Tibial artery (tissue), 4 donors: ENCODE measurements around the gene LMF1.

Source experiments
- DNase-seq, 2 donors: peaks; one replicate each; pipeline ENCODE4 v3.0.0-alpha.2; 2019
- H3K27ac ChIP-seq, 2 donors: fragments of 200-600 bp; sonication (generic) in 1 of 2; 1 replicate in 1 of 2; 2 replicates in 1 of 2; pipeline ENCODE4 v1.5.1; 2018 to 2019; ENCODE audit warnings: mild to moderate bottlenecking in 1 of 2
- H3K27me3 ChIP-seq, 2 donors: fragments of 200-600 bp; sonication (generic) in 1 of 2; one replicate each; pipeline versions ENCODE4 v1.5.1 to v1.6.0; 2016 to 2019
- H3K36me3 ChIP-seq, 3 donors: fragments of 200-600 bp; sonication (generic) in 2 of 3; one replicate each; pipeline ENCODE4 v1.5.1; 2016 to 2019; ENCODE audit warnings: mild to moderate bottlenecking in 2 of 3
- H3K4me1 ChIP-seq, 4 donors: fragments of 200-600 bp; sonication (generic) in 2 of 4; 1 replicate in 3 of 4; 2 replicates in 1 of 4; pipeline ENCODE4 v1.5.1; 2016 to 2019
- H3K4me3 ChIP-seq, 2 donors: fragments of 200-600 bp; sonication (generic) in 1 of 2; 1 replicate in 1 of 2; 2 replicates in 1 of 2; pipeline ENCODE4 v1.5.1; 2018 to 2019; ENCODE audit warnings: mild to moderate bottlenecking in 2 of 2
- H3K9me3 ChIP-seq, 3 donors: fragments of 200-600 bp; sonication (generic) in 1 of 3; one replicate each; pipeline ENCODE4 v1.5.1; 2016 to 2019
- intact Hi-C: fragments of 100-400 bp; cut with DNase I; formaldehyde crosslinking; loops from one replicate; pipeline ENCODE4 v1.15.0; 2023; ENCODE audit warnings: low total_unique reads
- TF ChIP-seq, protein P1 (sequence below), 2 experiments: fragments of 200-600 bp in 1 of 2; fragments of 450-650 bp in 1 of 2; IDR thresholded peaks; one replicate each; pipeline ENCODE4 v1.5.1; 2017 to 2019; ENCODE audit warnings: antibody characterized with exemption in 2 of 2, mild to moderate bottlenecking in 1 of 2, moderate library complexity in 1 of 2

LMF1 gene

GRCh38 chr16:803754-804080 lies 167.1 kb downstream of the LMF1 start:
- H3K9me3 ChIP-seq = no peaks in the 10 kb centered on the region
- TF ChIP-seq, protein P1, sequence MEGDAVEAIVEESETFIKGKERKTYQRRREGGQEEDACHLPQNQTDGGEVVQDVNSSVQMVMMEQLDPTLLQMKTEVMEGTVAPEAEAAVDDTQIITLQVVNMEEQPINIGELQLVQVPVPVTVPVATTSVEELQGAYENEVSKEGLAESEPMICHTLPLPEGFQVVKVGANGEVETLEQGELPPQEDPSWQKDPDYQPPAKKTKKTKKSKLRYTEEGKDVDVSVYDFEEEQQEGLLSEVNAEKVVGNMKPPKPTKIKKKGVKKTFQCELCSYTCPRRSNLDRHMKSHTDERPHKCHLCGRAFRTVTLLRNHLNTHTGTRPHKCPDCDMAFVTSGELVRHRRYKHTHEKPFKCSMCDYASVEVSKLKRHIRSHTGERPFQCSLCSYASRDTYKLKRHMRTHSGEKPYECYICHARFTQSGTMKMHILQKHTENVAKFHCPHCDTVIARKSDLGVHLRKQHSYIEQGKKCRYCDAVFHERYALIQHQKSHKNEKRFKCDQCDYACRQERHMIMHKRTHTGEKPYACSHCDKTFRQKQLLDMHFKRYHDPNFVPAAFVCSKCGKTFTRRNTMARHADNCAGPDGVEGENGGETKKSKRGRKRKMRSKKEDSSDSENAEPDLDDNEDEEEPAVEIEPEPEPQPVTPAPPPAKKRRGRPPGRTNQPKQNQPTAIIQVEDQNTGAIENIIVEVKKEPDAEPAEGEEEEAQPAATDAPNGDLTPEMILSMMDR (IDR thresholded peaks at IDR 0.05) = no peak
- H3K27ac ChIP-seq = no peak overlapping the region
- H3K4me1 ChIP-seq = peaks cover 0 to 17% (median 9%) of the 10 kb centered on the region in 4 donors
- peaks cover 0 to 52% of the 10 kb centered on the region in 2 donors for H3K27me3 ChIP-seq
- intact Hi-C loops = no loop called here
- H3K36me3 ChIP-seq = no peaks in the 10 kb centered on the region
- no peak overlapping the region for H3K4me3 ChIP-seq
- no peak for DNase-seq
